ENCODE results near the gene FGFR4. TPM values are rescaled to one million over a fixed set of nuclear protein-coding genes. Genes with fewer than 3 reads are reported as not detected.

The FGFR4 gene
- total and polyA plus RNA-seq, 2 experiments from 2014 or later = 43.4 to 150 TPM

- H2AFZ ChIP-seq = no peak overlapping the region
- H3K36me3 ChIP-seq (ENCODE audit: insufficient read depth) = peaks cover 58% of the 10 kb centered on the region
- H3K9me2 ChIP-seq (ENCODE audit: insufficient read depth) = no peaks in the 10 kb centered on the region
- no peak overlapping the region for H3K4me3 ChIP-seq
- Mint-ChIP-seq H3K4me3 (no peak overlapping the region), H3K27me3 (ENCODE audit: insufficient read depth, low read depth, poor library complexity) (peaks cover 8% of the 10 kb centered on the region), H3K27ac (no peak overlapping the region), H3K4me1 (no peaks in the 10 kb centered on the region), H3K36me3 (ENCODE audit: low read depth) (peaks cover 94% of the 10 kb centered on the region), H3K9me3 (no peaks in the 10 kb centered on the region)
- TF ChIP-seq ZNF331 (CRISPR knock-in tag; IDR thresholded peaks at IDR 0.05; ENCODE audit: low read depth) (no peak), CTCF (conservative IDR thresholded peaks at IDR 0.05; ENCODE audit: low read depth in 2 of 2) (no peak), ETS1 (IDR thresholded peaks at IDR 0.05) (no peak), ZNF462 (CRISPR knock-in tag; IDR thresholded peaks at IDR 0.05) (no peak), CREB1 (CRISPR knock-in tag; IDR thresholded peaks at IDR 0.05; ENCODE audit: low read depth) (no peak)
- H3K79me2 ChIP-seq (replicated peaks; ENCODE audit: insufficient read depth) = peaks cover 100% of the 10 kb centered on the region
- H3F3A ChIP-seq (replicated peaks; ENCODE audit: low read depth) = peaks cover 45% of the 10 kb centered on the region
- H3K27me3 ChIP-seq (ENCODE audit: insufficient read depth) = no peaks in the 10 kb centered on the region
- H3K4me1 ChIP-seq (ENCODE audit: insufficient read depth) = no peaks in the 10 kb centered on the region; the same call in 1 of the 2 replicates
- H3K27ac ChIP-seq (ENCODE audit: low read depth) = no peak overlapping the region
- H3K4me2 ChIP-seq = no peak overlapping the region
- no peak for DNase-seq (ENCODE audit: low spot score)
- peaks cover 86% of the 10 kb centered on the region for H4K20me1 ChIP-seq (replicated peaks; ENCODE audit: insufficient read depth)
- no peak for ATAC-seq
These were observed 56.1 kb downstream of the FGFR4 start for GRCh38 chr5:177142778-177143177.

All from GM23338 (cell line).